Choroid plexus epithelial cell (primary cell): ENCODE results near the gene C19orf38.

ENCODE experiments used
- DNase-seq: peaks from one replicate; pipeline ENCODE4 v3.0.0-alpha.2; 2010; ENCODE audit warnings: low read depth
- H3K4me3 ChIP-seq: 2 replicates; pipeline ENCODE4 v1.5.1; 2011; ENCODE audit warnings: low read depth, mild to moderate bottlenecking, control low read depth, low read length, moderate library complexity
- CTCF ChIP-seq: conservative IDR thresholded peaks from 2 replicates; pipeline ENCODE4 v1.5.1; 2011; ENCODE audit warnings: low read depth, mild to moderate bottlenecking, control low read depth, inconsistent platforms, low read length, moderate library complexity

C19orf38 gene

GRCh38 chr19:10808937-10809649, 39.1 kb upstream of the C19orf38 start:
- TF ChIP-seq CTCF: no peak
- no peak overlapping the region for H3K4me3 ChIP-seq
- DNase-seq: peak; percentile 95

- no peak overlapping the region for H3K4me3 ChIP-seq
- no peak for TF ChIP-seq CTCF
- no peak for DNase-seq
Measured at GRCh38 chr19:10809651-10810285, 38.4 kb upstream of the C19orf38 start.

- no peak for DNase-seq
- TF ChIP-seq CTCF: no peak
- H3K4me3 ChIP-seq: no peak overlapping the region
Measured at GRCh38 chr19:10811391-10812111, 36.7 kb upstream of the C19orf38 start.

- H3K4me3 ChIP-seq: no peak overlapping the region
- no peak for DNase-seq
- no peak for TF ChIP-seq CTCF
Measured at GRCh38 chr19:10812196-10812595, 36.0 kb upstream of the C19orf38 start.

- peak; percentile 96 for DNase-seq
- H3K4me3 ChIP-seq: no peak overlapping the region
- peak; percentile 29 for TF ChIP-seq CTCF
Measured at GRCh38 chr19:10812902-10813404, 35.3 kb upstream of the C19orf38 start.

GRCh38 chr19:10815007-10815536, 33.1 kb upstream of the C19orf38 start:
- H3K4me3 ChIP-seq: peak overlapping the region; percentile 77
- no peak for DNase-seq
- TF ChIP-seq CTCF: no peak
